ENCODE results near the gene FBXL19.

GRCh38 chr16:30926937-30927788 lies 3.8 kb downstream of the FBXL19 start:
- TF ChIP-seq AEBP2 (tag by site-specific recombination; IDR thresholded peaks at IDR 0.05; ENCODE audit: borderline replicate concordance) (no peak), CTCF (tag by site-specific recombination; IDR thresholded peaks at IDR 0.05) (no peak), ZNF514 (tag by site-specific recombination; IDR thresholded peaks at IDR 0.05) (no peak), KLF9 (tag by site-specific recombination; IDR thresholded peaks at IDR 0.05; ENCODE audit: low read depth) (no peak), ZEB2 (tag by site-specific recombination; IDR thresholded peaks at IDR 0.05) (no peak), ZNF138 (tag by site-specific recombination; IDR thresholded peaks at IDR 0.05; ENCODE audit: borderline replicate concordance) (no peak), ZNF76 (tag by site-specific recombination; IDR thresholded peaks at IDR 0.05; ENCODE audit: borderline replicate concordance, low read depth) (no peak), ZNF530 (tag by site-specific recombination; IDR thresholded peaks at IDR 0.05; ENCODE audit: low read depth) (no peak), ZNF560 (tag by site-specific recombination; IDR thresholded peaks at IDR 0.05; ENCODE audit: borderline replicate concordance) (no peak), YY1 (tag by site-specific recombination; IDR thresholded peaks at IDR 0.05) (no peak), ZNF600 (tag by site-specific recombination; IDR thresholded peaks at IDR 0.05) (no peak), ZNF174 (tag by site-specific recombination; IDR thresholded peaks at IDR 0.05) (no peak)
- TF ChIP-seq, protein P1, sequence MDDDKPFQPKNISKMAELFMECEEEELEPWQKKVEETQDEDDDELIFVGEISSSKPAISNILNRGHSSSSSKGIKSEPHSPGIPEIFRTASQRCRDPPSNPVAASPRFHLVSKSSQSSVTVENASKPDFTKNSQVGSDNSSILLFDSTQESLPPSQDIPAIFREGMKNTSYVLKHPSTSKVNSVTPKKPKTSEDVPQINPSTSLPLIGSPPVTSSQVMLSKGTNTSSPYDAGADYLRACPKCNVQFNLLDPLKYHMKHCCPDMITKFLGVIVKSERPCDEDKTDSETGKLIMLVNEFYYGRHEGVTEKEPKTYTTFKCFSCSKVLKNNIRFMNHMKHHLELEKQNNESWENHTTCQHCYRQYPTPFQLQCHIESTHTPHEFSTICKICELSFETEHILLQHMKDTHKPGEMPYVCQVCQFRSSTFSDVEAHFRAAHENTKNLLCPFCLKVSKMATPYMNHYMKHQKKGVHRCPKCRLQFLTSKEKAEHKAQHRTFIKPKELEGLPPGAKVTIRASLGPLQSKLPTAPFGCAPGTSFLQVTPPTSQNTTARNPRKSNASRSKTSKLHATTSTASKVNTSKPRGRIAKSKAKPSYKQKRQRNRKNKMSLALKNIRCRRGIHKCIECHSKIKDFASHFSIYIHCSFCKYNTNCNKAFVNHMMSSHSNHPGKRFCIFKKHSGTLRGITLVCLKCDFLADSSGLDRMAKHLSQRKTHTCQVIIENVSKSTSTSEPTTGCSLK (tag by site-specific recombination; IDR thresholded peaks at IDR 0.05): no peak
